ENCODE results near the gene NKAIN2. TPM values are rescaled to one million over a fixed set of nuclear protein-coding genes. Genes with fewer than 3 reads are reported as not detected.

The NKAIN2 gene
- total RNA-seq, 4 donors from 2014 or later: 0.11 to 1.0 (median 0.94) TPM; not detected in 1

- Histone ChIP-seq H3K9me3 (no peaks in the 10 kb centered on the region), H3K36me3 (no peaks in the 10 kb centered on the region), H3K4me1 (no peaks in the 10 kb centered on the region), H3K4me3 (replicated peaks in 1 of 3) (no peak overlapping the region), H3K27ac (no peak overlapping the region), H3K27me3 (no peaks in the 10 kb centered on the region)
- intact Hi-C loops (cut with DNase I): no loop called here
- TF ChIP-seq CTCF (IDR thresholded peaks at IDR 0.05): no peak
- no peak for TF ChIP-seq POLR2A (IDR thresholded peaks at IDR 0.05)
- DNase-seq: no peak
- 18 to 29% methylated on average over 1 of the region's 1 CpG for WGBS, 2 donors
These were observed 70.3 kb downstream of the NKAIN2 start for GRCh38 chr6:123873974-123874373.

GRCh38 chr6:123875784-123876183 lies 72.1 kb downstream of the NKAIN2 start:
- no peak for DNase-seq
- Histone ChIP-seq H3K27ac (no peak overlapping the region), H3K36me3 (no peaks in the 10 kb centered on the region), H3K4me1 (no peaks in the 10 kb centered on the region), H3K9me3 (no peaks in the 10 kb centered on the region), H3K4me3 (replicated peaks in 1 of 3) (no peak overlapping the region), H3K27me3 (no peaks in the 10 kb centered on the region)
- intact Hi-C loops (cut with DNase I): no loop called here
- TF ChIP-seq CTCF (IDR thresholded peaks at IDR 0.05) (no peak), POLR2A (IDR thresholded peaks at IDR 0.05) (no peak)
- 80 to 92% methylated on average over 1 of the region's 1 CpG for WGBS, 2 donors

- DNase-seq: no peak
- Histone ChIP-seq H3K4me3 (replicated peaks in 1 of 3) (no peak overlapping the region), H3K27me3 (no peaks in the 10 kb centered on the region), H3K4me1 (no peaks in the 10 kb centered on the region), H3K27ac (no peak overlapping the region), H3K36me3 (no peaks in the 10 kb centered on the region), H3K9me3 (no peaks in the 10 kb centered on the region)
- TF ChIP-seq POLR2A (IDR thresholded peaks at IDR 0.05): no peak
- no peak for TF ChIP-seq CTCF (IDR thresholded peaks at IDR 0.05)
- WGBS, 2 donors: 84 to 92% methylated on average over 2 of the region's 2 CpGs
- intact Hi-C loops (cut with DNase I): no loop called here
These were observed 76.1 kb downstream of the NKAIN2 start for GRCh38 chr6:123879749-123880148.

GRCh38 chr6:123888771-123889513 lies 85.3 kb downstream of the NKAIN2 start:
- no peak for DNase-seq
- no peaks in the 10 kb centered on the region for H3K9me3 ChIP-seq
- no peak overlapping the region for H3K4me3 ChIP-seq (replicated peaks in 1 of 3)
- no peaks in the 10 kb centered on the region for H3K36me3 ChIP-seq
- WGBS, 2 donors: 51 to 61% methylated on average over 5 of the region's 5 CpGs
- TF ChIP-seq CTCF (IDR thresholded peaks at IDR 0.05) (no peak), POLR2A (IDR thresholded peaks at IDR 0.05) (no peak)
- no peaks in the 10 kb centered on the region for H3K4me1 ChIP-seq
- H3K27me3 ChIP-seq: no peaks in the 10 kb centered on the region
- no peak overlapping the region for H3K27ac ChIP-seq
- intact Hi-C loops (cut with DNase I): no loop called here

GRCh38 chr6:123895346-123895745 lies 91.7 kb downstream of the NKAIN2 start:
- 74 to 87% methylated on average over 1 of the region's 1 CpG for WGBS, 2 donors
- DNase-seq: no peak
- H3K4me3 ChIP-seq (replicated peaks in 1 of 3): no peak overlapping the region
- H3K27me3 ChIP-seq: no peaks in the 10 kb centered on the region
- no peaks in the 10 kb centered on the region for H3K9me3 ChIP-seq
- intact Hi-C loops (cut with DNase I): no loop called here
- TF ChIP-seq POLR2A (IDR thresholded peaks at IDR 0.05): no peak
- no peak for TF ChIP-seq CTCF (IDR thresholded peaks at IDR 0.05)
- H3K36me3 ChIP-seq: no peaks in the 10 kb centered on the region
- H3K27ac ChIP-seq: no peak overlapping the region
- no peaks in the 10 kb centered on the region for H3K4me1 ChIP-seq

All from thyroid gland (tissue), 4 donors.